ENCODE measurements around the gene SETD1A. TPM values are rescaled to one million over a fixed set of nuclear protein-coding genes. Genes with fewer than 3 reads are reported as not detected.

The SETD1A gene
- total RNA-seq, 2 experiments from 2014 or later = 40.1 to 41.2 TPM

DNA sequence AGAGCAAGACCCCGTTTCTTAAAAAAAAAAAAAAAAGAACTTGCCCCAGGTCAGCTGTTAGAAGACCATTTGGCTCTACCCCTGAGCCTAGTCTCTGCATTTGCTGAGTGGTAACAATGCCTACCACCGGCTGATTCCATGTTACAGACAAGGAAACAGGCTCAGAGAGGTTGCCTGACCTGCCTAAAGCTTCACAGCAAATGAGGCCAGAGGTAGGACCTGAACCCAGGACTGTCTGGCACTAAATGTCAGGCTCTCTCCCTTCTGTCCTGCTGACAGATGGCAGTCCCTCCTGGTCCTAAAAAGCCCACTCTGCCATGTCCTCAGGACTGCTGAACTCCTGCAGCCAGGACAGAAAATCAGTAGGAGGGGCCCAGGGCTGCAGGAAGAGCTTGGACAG lies 47.1 kb downstream of the SETD1A start:
- ATAC-seq (ENCODE audit: poor library complexity) (no peak), DNase-seq (no peak)
- TF ChIP-seq, protein P1, sequence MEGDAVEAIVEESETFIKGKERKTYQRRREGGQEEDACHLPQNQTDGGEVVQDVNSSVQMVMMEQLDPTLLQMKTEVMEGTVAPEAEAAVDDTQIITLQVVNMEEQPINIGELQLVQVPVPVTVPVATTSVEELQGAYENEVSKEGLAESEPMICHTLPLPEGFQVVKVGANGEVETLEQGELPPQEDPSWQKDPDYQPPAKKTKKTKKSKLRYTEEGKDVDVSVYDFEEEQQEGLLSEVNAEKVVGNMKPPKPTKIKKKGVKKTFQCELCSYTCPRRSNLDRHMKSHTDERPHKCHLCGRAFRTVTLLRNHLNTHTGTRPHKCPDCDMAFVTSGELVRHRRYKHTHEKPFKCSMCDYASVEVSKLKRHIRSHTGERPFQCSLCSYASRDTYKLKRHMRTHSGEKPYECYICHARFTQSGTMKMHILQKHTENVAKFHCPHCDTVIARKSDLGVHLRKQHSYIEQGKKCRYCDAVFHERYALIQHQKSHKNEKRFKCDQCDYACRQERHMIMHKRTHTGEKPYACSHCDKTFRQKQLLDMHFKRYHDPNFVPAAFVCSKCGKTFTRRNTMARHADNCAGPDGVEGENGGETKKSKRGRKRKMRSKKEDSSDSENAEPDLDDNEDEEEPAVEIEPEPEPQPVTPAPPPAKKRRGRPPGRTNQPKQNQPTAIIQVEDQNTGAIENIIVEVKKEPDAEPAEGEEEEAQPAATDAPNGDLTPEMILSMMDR (IDR thresholded peaks at IDR 0.05) = no peak
- H3K4me1 ChIP-seq (ENCODE audit: insufficient read depth, low read length) = no peaks in the 10 kb centered on the region
- H3K27ac ChIP-seq (ENCODE audit: low read depth in 1 of 2, low read length in 2 of 2) = no peak overlapping the region
- H3K27me3 Mint-ChIP-seq = no peaks in the 10 kb centered on the region
- H3K9me3 Mint-ChIP-seq = no peaks in the 10 kb centered on the region
- no peak overlapping the region for H3K27ac Mint-ChIP-seq
- POLR2A ChIA-PET = no interaction called here
- no peak overlapping the region for H3K4me3 Mint-ChIP-seq
- H3K9me3 ChIP-seq (ENCODE audit: control insufficient read depth in 1 of 2, insufficient read depth in 1 of 2, low read length in 2 of 2) = no peaks in the 10 kb centered on the region
- intact Hi-C loops (cut with DNase I, micrococcal nuclease) = no loop called here
- H3K36me3 Mint-ChIP-seq (ENCODE audit: low read depth) = no peaks in the 10 kb centered on the region
- H3K36me3 ChIP-seq (ENCODE audit: insufficient read depth, low read length) = no peaks in the 10 kb centered on the region
- no peak overlapping the region for H3K4me3 ChIP-seq (ENCODE audit: low read length)
- H3K4me1 Mint-ChIP-seq (ENCODE audit: low read depth) = peaks cover 2% of the 10 kb centered on the region
- no peaks in the 10 kb centered on the region for H3K27me3 ChIP-seq (ENCODE audit: control insufficient read depth in 1 of 2, insufficient read depth in 2 of 2, low read length in 2 of 2)
- CTCF ChIA-PET = no interaction called here

DNA sequence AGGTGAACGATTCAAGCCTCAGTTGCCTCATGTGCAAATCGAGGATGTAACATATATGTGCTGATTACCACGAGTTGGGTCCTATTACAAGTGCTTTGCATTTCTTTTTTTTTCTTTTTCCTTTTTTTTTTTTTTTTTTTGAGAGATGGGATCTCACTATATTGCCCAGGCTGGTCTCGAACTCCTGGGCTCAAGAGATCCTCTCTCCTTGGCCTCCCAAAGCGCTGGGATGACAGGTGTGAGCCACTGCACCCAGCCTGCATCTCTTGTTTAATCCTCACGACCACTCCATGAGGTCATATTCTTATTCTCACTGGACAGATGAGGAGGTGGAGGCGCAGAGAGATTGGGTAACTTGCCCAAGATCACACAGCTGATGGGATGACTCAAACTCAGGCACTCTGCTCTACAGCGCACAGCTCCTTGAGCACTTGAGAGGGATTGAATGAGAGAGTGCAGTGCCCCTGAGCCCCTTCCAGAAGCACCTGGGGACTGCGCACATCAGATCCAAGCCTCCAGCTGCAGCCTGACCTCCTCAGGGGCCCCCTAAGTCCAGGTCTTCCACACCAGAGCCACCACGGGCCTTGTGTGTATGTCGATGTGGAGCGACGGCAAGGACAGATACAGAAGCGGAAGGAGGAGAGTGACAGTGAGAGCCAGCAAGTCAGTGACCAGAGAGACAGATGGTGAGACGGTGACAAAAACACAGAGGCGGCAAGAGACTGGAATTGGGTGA lies 48.0 kb downstream of the SETD1A start:
- DNase-seq = no peak
- H3K27ac Mint-ChIP-seq = no peak overlapping the region
- H3K4me3 Mint-ChIP-seq = no peak overlapping the region
- ATAC-seq (ENCODE audit: poor library complexity) = no peak
- intact Hi-C loops (cut with DNase I, micrococcal nuclease) = no loop called here
- Histone ChIP-seq H3K36me3 (ENCODE audit: insufficient read depth, low read length) (no peaks in the 10 kb centered on the region), H3K27ac (ENCODE audit: low read depth in 1 of 2, low read length in 2 of 2) (no peak overlapping the region), H3K4me1 (ENCODE audit: insufficient read depth, low read length) (peaks cover 2% of the 10 kb centered on the region), H3K4me3 (ENCODE audit: low read length) (no peak overlapping the region), H3K9me3 (ENCODE audit: control insufficient read depth in 1 of 2, insufficient read depth in 1 of 2, low read length in 2 of 2) (no peaks in the 10 kb centered on the region), H3K27me3 (ENCODE audit: control insufficient read depth in 1 of 2, insufficient read depth in 2 of 2, low read length in 2 of 2) (no peaks in the 10 kb centered on the region)
- ChIA-PET CTCF (no interaction called here), POLR2A (no interaction called here)
- H3K9me3 Mint-ChIP-seq = no peaks in the 10 kb centered on the region
- H3K36me3 Mint-ChIP-seq (ENCODE audit: low read depth) = no peaks in the 10 kb centered on the region
- peaks cover 6% of the 10 kb centered on the region for H3K4me1 Mint-ChIP-seq (ENCODE audit: low read depth)
- TF ChIP-seq, protein P1 (IDR thresholded peaks at IDR 0.05) = no peak
- no peaks in the 10 kb centered on the region for H3K27me3 Mint-ChIP-seq

DNA sequence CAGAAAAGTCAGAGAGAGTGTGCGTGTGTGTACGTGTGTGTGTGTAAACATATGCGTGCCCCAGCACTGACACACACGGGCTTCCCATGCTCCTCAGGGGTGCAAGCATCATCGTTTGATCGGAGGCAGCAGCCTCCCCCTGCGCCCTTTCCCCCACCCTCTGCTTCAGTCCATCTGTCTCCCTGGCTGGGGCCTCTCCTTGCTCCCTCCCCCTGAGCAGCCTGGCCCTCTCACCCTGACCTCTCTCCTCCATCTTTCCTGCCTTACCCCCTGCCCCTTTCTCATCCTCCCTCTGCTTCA lies 48.5 kb downstream of the SETD1A start:
- Histone ChIP-seq H3K9me3 (ENCODE audit: control insufficient read depth in 1 of 2, insufficient read depth in 1 of 2, low read length in 2 of 2) (no peaks in the 10 kb centered on the region), H3K27ac (ENCODE audit: low read depth in 1 of 2, low read length in 2 of 2) (no peak overlapping the region), H3K4me3 (ENCODE audit: low read length) (no peak overlapping the region), H3K36me3 (ENCODE audit: insufficient read depth, low read length) (no peaks in the 10 kb centered on the region), H3K4me1 (ENCODE audit: insufficient read depth, low read length) (peaks cover 6% of the 10 kb centered on the region), H3K27me3 (ENCODE audit: control insufficient read depth in 1 of 2, insufficient read depth in 2 of 2, low read length in 2 of 2) (peaks cover 0 to 2% of the 10 kb centered on the region in 2 experiments)
- Mint-ChIP-seq H3K4me1 (ENCODE audit: low read depth) (peaks cover 9% of the 10 kb centered on the region), H3K27me3 (peaks cover 2% of the 10 kb centered on the region), H3K36me3 (ENCODE audit: low read depth) (no peaks in the 10 kb centered on the region), H3K27ac (no peak overlapping the region), H3K4me3 (no peak overlapping the region), H3K9me3 (no peaks in the 10 kb centered on the region)
- intact Hi-C loops (cut with DNase I, micrococcal nuclease) = no loop called here
- ChIA-PET POLR2A (no interaction called here), CTCF (no interaction called here)
- TF ChIP-seq, protein P1 (IDR thresholded peaks at IDR 0.05) = no peak
- ATAC-seq (ENCODE audit: poor library complexity) = no peak
- no peak for DNase-seq

Data from CD4-positive, alpha-beta T cell (primary cell).